UCSD-AML1 (cell line): ENCODE measurements around the gene GJC2.
"Not testable (repeated sequence)": the region's sequence is repeated elsewhere in the genome, so short reads cannot be mapped to it uniquely, and the experiment has no call there.

Source experiments
- DNase-seq: peaks from one replicate; lab custom pipeline; 2025; ENCODE audit not compliant: unreplicated experiment; lab: John Stamatoyannopoulos, UW

The GJC2 gene

DNA sequence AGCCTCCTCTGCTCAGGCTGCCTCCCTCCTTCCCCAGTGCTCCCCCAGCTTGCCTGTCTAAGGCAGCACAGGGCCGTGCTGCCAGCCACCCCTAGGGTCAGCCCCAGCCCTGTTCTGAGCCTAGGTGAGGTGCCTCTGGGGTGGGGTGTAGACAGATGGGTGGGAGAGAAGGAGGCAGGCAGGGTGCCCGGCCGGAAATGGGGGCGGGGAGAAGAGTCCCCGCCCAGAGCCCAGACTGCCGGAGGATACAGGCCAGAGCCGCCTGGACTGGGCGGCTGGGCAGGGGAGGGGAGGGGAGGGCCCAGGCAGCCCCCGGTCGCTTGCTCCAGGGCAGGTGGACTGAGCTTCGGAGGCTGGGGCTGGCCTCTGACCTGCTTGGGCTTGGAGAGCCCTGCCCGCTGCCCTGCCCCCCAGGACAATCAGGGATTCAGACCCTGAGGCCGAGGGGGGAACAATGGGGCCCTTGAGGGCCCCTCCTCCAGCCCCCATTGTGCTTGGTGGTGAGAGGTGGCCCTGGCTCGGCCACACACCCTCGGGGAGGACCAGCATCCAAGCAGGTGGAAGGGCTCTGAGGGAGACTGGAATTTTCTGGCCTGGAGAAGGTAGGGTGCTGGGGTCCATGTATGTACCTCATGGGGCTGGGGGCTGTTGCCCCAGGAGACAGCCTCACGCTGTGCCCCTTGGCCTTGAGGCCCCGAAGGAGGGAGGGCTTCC lies at the start of gene GJC2:
Gene GJC2, plus strand, starts transcription at position 525 of the 714 bp plus-strand sequence. CDS start 7,829 bp downstream, outside the sequence.
- no peak for DNase-seq

- DNase-seq = no peak
Measured at GRCh38 chr1:228100822-228101613, 48.7 kb upstream of the GJC2 start.

DNA sequence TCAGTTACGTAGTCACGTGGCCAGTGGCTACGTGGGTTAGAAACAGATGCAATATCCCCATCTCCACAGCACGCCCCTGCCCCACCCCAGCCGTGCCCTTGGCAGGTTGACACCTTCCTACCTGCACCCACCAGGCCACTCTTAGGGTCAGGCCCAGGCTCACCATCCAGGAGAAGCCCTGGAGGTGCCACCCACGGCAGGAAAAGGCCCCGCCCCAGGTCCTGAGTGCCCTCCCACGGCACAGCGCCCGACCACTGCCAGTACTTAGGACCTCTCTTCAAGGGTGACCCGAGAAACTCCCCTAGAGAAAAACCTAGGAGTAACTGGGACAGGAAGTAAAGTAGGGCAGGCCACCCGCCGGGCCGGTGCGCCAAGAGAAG lies 48.1 kb upstream of the GJC2 start:
- DNase-seq = no peak

DNA sequence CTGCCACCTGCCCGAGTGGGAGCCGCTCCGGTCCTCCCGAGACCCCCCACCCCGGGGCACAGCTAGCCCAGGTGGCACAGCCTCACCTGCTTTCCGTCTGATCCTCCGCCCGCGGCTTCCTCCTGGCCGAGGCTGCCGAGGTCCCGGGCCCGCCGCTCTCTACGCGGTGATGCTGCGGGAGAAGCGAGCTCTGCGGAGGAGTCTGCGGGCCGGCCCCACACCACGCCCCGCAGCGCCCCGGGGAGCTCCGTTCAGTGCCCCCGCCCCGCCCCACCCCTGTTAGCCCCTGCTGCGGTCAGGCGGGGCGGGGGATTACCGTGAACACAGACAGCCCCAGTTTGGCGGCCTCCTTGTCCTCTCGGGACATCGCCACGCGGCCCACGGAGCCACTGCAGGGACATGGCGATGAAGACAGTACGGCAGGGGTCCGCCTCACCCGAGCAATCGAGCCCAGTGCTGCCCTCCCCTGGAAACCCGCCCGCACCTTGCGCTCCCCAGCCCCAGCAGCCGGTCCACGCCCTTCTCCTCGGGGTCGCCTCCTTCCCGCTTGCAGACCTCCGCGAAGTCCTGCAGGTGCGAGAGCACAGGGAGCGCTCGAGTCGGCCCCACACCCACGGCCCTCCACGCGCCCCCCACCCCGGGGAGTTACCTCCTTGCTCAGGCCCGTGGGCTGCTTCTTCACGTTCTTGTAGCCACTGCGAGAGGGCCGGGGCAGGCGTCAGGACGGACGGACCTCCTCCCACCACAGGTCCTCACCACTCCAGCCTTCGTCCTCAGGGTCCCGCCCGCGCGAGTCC lies 47.5 kb upstream of the GJC2 start:
- peak; percentile 61 for DNase-seq

- DNase-seq = peak; percentile 95
Measured at GRCh38 chr1:228102791-228103620, 46.7 kb upstream of the GJC2 start, which contains the start of gene C1orf35. C1orf35 (minus strand) TSS chr1:228103325; CDS start chr1:228103227, 98 bp downstream.

DNA sequence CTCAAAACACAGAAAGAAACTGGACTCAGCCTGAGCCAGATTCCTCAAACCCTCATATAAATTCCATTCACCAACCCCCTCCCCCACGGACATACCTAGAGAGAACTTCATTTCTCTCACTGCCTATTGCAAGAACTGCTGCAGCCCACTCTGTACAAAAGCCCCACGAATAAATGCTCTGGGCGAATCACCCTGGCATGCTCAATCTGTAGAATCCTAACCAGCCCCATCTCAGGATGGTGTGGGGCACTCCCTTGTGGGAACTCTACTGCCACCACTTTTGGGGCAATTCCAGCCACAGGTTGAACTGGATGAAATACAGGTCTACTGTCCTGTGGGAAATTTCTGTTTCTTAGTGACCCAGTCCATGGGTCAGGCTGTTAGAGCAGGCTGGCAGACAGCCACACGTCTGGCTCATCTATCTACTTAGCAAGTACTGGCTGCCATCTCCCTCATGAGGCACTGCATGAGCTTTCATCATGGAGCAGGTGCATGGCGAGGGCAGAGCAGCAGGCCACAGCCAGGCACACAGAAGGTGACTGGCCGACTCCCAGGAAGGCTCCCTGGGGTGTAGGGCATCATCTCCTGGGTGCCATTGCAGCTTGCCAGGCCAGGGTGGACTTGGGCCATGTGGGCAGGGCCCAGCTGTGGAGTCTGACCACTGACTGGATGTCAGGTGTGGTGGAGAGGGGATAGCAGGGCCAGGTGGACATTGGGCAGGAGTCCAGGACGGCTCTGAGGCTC lies 45.0 kb upstream of the GJC2 start:
- no peak for DNase-seq

- no peak for DNase-seq
Measured at GRCh38 chr1:228105270-228105995, 44.3 kb upstream of the GJC2 start.

- DNase-seq = no peak
Measured at GRCh38 chr1:228105996-228106799, 43.5 kb upstream of the GJC2 start.

- DNase-seq = no peak
Measured at GRCh38 chr1:228106800-228107054, 43.0 kb upstream of the GJC2 start.

DNA sequence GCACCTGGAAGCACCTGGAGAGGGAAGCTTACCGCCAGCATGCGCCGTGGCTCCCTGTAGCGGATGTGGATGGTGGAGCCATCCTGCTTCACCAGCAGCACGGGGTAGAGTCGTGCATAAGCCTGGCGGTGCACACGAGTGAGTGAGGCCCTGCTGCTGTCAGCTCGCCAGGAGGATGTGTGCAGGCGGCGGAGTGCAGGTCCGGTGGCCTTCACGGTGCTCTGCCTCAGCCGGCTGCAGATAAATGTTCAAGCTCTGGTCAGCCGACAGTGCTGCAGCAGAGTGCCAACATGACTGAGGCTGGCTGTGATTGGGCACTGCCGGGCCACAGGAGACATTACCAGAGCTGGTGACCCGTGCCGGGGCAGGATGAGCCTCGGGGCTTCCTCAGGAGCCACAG lies 42.1 kb upstream of the GJC2 start:
- no peak for DNase-seq

DNA sequence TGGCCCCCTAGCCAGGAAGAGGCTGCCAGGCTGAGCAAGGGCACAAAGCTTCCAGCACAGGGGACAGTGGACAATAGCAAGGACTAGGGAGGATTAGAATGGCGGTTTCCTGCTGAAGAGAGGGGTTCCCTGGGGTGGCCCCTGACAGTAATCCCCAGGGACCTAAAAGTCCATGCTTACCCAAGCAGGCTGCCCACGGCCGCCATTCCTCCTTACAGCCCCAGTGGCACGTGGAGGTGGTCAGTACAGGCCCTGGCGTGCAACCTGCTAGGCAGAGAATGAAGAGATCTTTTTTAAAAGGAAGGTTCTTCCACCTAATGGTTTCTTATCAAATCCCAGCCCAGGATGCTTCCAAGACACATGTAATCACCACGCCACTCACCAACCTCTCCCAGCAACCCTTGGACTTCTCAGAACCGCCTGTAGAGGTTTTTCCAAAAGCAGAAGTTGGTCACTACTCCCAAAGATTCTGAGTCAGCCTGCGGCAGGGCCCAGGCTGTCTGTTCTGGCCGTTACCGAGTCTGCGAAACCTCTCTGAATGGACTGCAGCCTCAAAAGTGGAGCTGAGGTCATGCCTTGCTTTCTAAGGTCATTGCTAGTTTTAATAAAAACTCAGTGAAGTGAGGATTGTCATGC lies 41.6 kb upstream of the GJC2 start:
- no peak for DNase-seq

DNA sequence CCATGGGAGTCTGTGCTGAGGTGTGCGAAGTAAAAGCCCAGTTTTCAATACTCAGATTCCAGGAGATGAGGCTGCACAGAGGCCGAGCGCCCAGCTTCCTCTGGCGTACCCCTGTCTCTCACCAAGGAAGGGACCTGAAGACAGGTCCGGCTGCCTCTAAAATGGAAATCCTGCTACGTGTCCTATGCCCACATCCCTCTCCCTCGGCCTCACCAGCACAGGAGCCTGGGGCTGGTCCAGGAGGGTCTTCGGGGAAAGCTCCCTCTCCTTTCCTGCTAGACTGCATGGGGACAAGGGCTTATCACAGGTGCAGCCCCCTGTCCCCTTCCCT lies 41.0 kb upstream of the GJC2 start:
- DNase-seq = no peak

DNA sequence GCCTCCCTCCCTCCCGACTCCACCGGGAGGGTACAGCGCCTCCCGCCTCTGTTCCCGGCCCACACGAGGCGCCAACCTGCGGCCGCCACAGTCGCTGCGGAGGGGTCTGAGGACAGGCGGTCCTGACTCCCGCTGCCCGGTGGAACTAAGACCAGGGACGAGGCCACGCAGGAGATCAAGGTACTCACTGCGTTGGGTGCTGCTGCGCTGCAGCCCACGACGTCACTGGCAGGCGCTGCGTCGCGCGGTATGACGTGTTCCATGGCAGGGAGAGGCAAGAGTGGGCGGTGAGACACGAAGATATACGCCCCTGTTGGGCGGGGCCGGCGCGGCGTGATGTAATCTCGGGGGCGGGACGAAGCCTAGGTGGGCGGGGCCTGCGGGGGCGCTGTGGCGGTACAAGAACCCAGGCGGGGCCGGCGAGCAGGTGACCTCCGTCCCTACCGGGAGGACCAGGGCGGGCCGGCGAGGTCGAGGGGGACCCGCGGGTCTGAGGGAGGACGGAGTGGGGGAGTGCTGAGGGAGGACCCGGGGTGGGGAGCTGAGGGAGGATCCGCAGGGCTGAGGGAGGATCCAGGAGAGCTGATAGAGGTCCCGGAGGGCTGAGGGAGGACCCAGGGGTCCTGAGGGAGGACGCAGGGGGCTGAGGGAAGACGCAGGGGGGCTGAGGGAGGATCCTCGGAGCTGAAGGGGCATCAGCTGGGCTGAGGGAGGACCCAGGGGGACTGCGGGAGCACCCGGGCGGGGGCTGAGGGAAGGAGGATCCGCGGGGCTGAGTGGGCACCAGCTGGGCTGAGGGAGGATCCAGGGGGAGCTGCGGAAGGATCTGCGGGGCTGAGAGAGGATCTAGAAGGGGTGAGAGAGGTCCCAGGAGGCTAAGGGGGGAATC lies 40.4 kb upstream of the GJC2 start, which contains the start of gene MRPL55:
Gene MRPL55, minus strand, starts transcription at position 227 of the 889 bp plus-strand sequence. CDS start 1,039 bp downstream, outside the sequence.
- DNase-seq = peak; percentile 97

- DNase-seq = no peak
Measured at GRCh38 chr1:228109962-228110488, 39.7 kb upstream of the GJC2 start.

DNA sequence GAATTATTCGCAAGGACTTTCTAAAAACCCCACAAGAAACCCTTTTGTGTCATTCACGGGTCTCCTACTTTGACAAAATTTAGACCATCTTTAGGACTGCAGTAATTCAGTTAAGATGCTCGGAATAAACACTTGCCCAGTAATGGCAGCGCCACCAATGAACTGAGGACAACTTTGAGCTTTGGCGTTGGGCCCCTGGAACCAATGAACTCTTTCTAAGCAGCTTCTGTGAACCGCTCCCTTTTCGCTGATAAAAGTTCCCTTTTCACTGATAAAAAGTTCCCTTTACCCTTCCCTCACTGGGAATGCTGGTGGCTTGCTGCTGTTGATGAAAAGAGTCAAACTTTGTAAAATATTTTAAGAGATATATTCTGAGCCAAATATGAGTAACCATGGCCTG lies 39.2 kb upstream of the GJC2 start:
- DNase-seq = no peak

GRCh38 chr1:228111315-228111714 lies 38.4 kb upstream of the GJC2 start:
- DNase-seq = not testable (repeated sequence)

- DNase-seq = no peak
Measured at GRCh38 chr1:228112167-228112566, 37.6 kb upstream of the GJC2 start.
